Heart left ventricle (tissue), 13 donors: ENCODE measurements around the gene CCL17.

ENCODE experiments used
- POLR2A ChIP-seq, 2 donors: fragments of 450-650 bp; IDR thresholded peaks; one replicate each; pipeline ENCODE4 v1.6.1; 2017; ENCODE audit warnings: antibody characterized with exemption in 2 of 2, mild to moderate bottlenecking in 2 of 2, moderate library complexity in 2 of 2
- TF ChIP-seq, protein P1 (sequence below), 12 donors: fragments of 200-600 bp; sonication (generic) in 4 of 12; IDR thresholded peaks; one replicate each; pipeline versions ENCODE4 v1.5.0 to v1.8.0; 2018 to 2022; ENCODE audit warnings: antibody characterized with exemption in 12 of 12, mild to moderate bottlenecking in 5 of 12
- donor health status: ischemic (EF 13 %, LVEDD 7.1; RV severe dilation, severe dysfunction).
- donor health status: DM: no; HTN: yes; CAD: no.
- donor health status: DM: no; HTN: no; CAD: no.
- donor health status: ischemic (EF 25% LVEDD 6.9; RV normal size, moderate dysfunction).
- donor health status: ischemic (EF 25% LVEDD 5.7; RV mildly dilated, moderate dysfunction).
- donor health status: ischemic (EF 35%, LVEDD 5.7; RV mildly dilated, moderate dysfunction).
- donor health status: nonischemic (EF 11% LVEDD 7.7; RV severe dilation, severe dysfunction).
- donor health status: DM: yes; HTN: yes; CAD: no.
- donor health status: PGD.
- donor health status: ischemic (EF 29% LVEDD 5.4; RV normal size, mild dysfunction).
- donor health status: nonischemic (EF 23%, LVEDD 6.1; RV moderate dilation, normal function).

DNA sequence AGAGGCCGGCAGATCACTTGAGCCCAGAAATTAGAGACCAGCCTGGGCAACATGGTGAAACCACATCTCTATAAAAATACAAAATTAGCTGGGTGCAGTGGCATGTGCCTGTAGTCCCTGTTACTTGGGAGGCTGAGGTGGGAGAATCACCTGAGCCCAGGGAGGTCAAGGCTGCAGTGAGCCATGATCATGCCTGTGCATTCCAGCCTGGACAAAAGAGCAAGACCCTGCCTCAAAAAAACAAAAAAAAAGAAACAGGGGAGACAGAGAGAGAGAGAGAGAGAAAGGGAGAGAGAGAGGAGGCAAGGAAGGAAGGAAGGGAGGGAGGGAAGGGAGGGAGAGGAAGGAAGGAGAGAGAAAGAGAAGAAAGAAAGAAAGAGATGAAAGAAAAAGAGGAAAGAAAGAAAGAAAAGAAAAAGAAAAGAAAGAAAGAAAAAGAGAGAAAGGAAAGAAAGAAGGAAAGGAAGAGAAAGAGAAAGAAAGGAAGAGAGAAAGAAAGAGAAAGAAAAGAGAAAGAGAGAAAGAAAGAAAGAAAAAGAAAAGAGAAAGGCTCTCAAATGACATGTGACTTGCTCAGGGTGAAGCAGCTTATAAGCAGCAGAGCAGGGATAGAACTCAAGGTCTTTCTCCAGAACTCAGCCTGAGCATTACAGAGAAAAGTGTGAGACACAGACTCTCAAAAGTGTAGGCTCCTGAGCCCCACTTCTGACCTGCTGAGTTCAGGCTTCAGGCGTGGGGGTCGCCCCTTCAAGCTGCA is 16.8 kb upstream of the CCL17 start:
- no peak for TF ChIP-seq POLR2A (IDR thresholded peaks at IDR 0.05)
- TF ChIP-seq, protein P1, sequence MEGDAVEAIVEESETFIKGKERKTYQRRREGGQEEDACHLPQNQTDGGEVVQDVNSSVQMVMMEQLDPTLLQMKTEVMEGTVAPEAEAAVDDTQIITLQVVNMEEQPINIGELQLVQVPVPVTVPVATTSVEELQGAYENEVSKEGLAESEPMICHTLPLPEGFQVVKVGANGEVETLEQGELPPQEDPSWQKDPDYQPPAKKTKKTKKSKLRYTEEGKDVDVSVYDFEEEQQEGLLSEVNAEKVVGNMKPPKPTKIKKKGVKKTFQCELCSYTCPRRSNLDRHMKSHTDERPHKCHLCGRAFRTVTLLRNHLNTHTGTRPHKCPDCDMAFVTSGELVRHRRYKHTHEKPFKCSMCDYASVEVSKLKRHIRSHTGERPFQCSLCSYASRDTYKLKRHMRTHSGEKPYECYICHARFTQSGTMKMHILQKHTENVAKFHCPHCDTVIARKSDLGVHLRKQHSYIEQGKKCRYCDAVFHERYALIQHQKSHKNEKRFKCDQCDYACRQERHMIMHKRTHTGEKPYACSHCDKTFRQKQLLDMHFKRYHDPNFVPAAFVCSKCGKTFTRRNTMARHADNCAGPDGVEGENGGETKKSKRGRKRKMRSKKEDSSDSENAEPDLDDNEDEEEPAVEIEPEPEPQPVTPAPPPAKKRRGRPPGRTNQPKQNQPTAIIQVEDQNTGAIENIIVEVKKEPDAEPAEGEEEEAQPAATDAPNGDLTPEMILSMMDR (IDR thresholded peaks at IDR 0.05): no peak
